Suprapubic skin (tissue), 4 donors: ENCODE data around the gene BRINP3. TPM values are rescaled to one million over a fixed set of nuclear protein-coding genes. Genes with fewer than 3 reads are reported as not detected.

ENCODE experiments used
- DNase-seq, 2 donors: peaks; one replicate each; pipeline ENCODE4 v3.0.0-alpha.2; 2019; ENCODE audit warnings: low spot score in 2 of 2
- H3K27ac ChIP-seq: fragments of 200-600 bp; sonication (generic); one replicate; pipeline ENCODE4 v1.5.1; 2019
- H3K27me3 ChIP-seq: fragments of 200-600 bp; sonication (generic); one replicate; pipeline ENCODE4 v1.5.1; 2019
- H3K36me3 ChIP-seq: fragments of 200-600 bp; sonication (generic); one replicate; pipeline ENCODE4 v1.5.1; 2019
- H3K4me1 ChIP-seq: fragments of 200-600 bp; sonication (generic); one replicate; pipeline ENCODE4 v1.5.1; 2019
- H3K4me3 ChIP-seq: fragments of 200-600 bp; sonication (generic); one replicate; pipeline ENCODE4 v1.5.1; 2019; ENCODE audit warnings: mild to moderate bottlenecking
- H3K9me3 ChIP-seq: fragments of 200-600 bp; sonication (generic); one replicate; pipeline ENCODE4 v1.5.1; 2019
- CTCF ChIP-seq, 2 donors: fragments of 200-600 bp in 1 of 2; fragments of 450-650 bp in 1 of 2; sonication (generic) in 1 of 2; IDR thresholded peaks; one replicate each; pipeline ENCODE4 v1.5.1; 2016 to 2019; ENCODE audit warnings: antibody characterized with exemption in 2 of 2, mild to moderate bottlenecking in 1 of 2, moderate library complexity in 1 of 2
- EP300 ChIP-seq: sonication (generic); formaldehyde crosslinking; IDR thresholded peaks from one replicate; pipeline ENCODE4 v1.6.1; 2017; ENCODE audit warnings: antibody characterized with exemption
- POLR2A ChIP-seq, 2 donors: fragments of 450-650 bp; IDR thresholded peaks; one replicate each; pipeline ENCODE4 v1.6.1; 2017; ENCODE audit warnings: antibody characterized with exemption in 2 of 2, mild to moderate bottlenecking in 2 of 2, moderate library complexity in 2 of 2
- POLR2AphosphoS5 ChIP-seq, 3 donors: sonication (generic); formaldehyde crosslinking; IDR thresholded peaks; one replicate each; pipeline ENCODE4 v1.6.1; 2017; ENCODE audit warnings: antibody characterized with exemption in 3 of 3
- WGBS: methylation state at CpG from one replicate; pipeline ENCODE4 v1.1.5; 2018; 5-methylcytosine and 5-hydroxymethylcytosine counted together
- total RNA-seq, 4 donors: library from RNA; depleted of rRNA; stranded (reverse); fragments of >200 nt; gene quantifications; one replicate each; pipeline ENCODE4 v1.1.0, GENCODE V29; 2016

The BRINP3 gene
- total RNA-seq, 4 donors from 2014 or later, result 0.13 to 0.53 TPM; not detected in 2

GRCh38 chr1:190320952-190321351, 156.7 kb downstream of the BRINP3 start:
- H3K4me3 ChIP-seq, result no peak overlapping the region
- H3K27ac ChIP-seq, result no peak overlapping the region
- H3K4me1 ChIP-seq, result no peaks in the 10 kb centered on the region
- no peak for TF ChIP-seq CTCF (IDR thresholded peaks at IDR 0.05)
- TF ChIP-seq POLR2AphosphoS5 (IDR thresholded peaks at IDR 0.05), result no peak
- no peak for TF ChIP-seq POLR2A (IDR thresholded peaks at IDR 0.05)
- TF ChIP-seq EP300, result no peak
- no peaks in the 10 kb centered on the region for H3K9me3 ChIP-seq
- 48% methylated on average over 3 of the region's 3 CpGs for WGBS
- no peak for DNase-seq
- no peaks in the 10 kb centered on the region for H3K27me3 ChIP-seq
- no peaks in the 10 kb centered on the region for H3K36me3 ChIP-seq

GRCh38 chr1:190312763-190313162, 164.9 kb downstream of the BRINP3 start:
- Histone ChIP-seq H3K36me3 (no peaks in the 10 kb centered on the region), H3K27ac (no peak overlapping the region), H3K27me3 (no peaks in the 10 kb centered on the region), H3K4me3 (no peak overlapping the region), H3K4me1 (no peaks in the 10 kb centered on the region), H3K9me3 (no peaks in the 10 kb centered on the region)
- TF ChIP-seq POLR2AphosphoS5 (IDR thresholded peaks at IDR 0.05) (no peak), POLR2A (IDR thresholded peaks at IDR 0.05) (no peak), EP300 (no peak), CTCF (IDR thresholded peaks at IDR 0.05) (no peak)
- 66% methylated on average over 1 of the region's 1 CpG for WGBS
- no peak for DNase-seq

GRCh38 chr1:190303501-190303900, 174.2 kb downstream of the BRINP3 start:
- H3K9me3 ChIP-seq, result no peaks in the 10 kb centered on the region

GRCh38 chr1:190296453-190296852, 181.2 kb downstream of the BRINP3 start:
- 86% methylated on average over 2 of the region's 2 CpGs for WGBS
- H3K27ac ChIP-seq, result no peak overlapping the region
- no peak overlapping the region for H3K4me3 ChIP-seq
- TF ChIP-seq CTCF (IDR thresholded peaks at IDR 0.05) (no peak), EP300 (no peak), POLR2AphosphoS5 (IDR thresholded peaks at IDR 0.05) (no peak), POLR2A (IDR thresholded peaks at IDR 0.05) (no peak)
- H3K9me3 ChIP-seq, result no peaks in the 10 kb centered on the region
- no peaks in the 10 kb centered on the region for H3K4me1 ChIP-seq
- no peaks in the 10 kb centered on the region for H3K36me3 ChIP-seq
- no peak for DNase-seq
- H3K27me3 ChIP-seq, result no peaks in the 10 kb centered on the region

More at GRCh38 chr1:190303501-190303900, 174.2 kb downstream of the BRINP3 start:
- H3K36me3 ChIP-seq, result no peaks in the 10 kb centered on the region
- no peaks in the 10 kb centered on the region for H3K4me1 ChIP-seq
- no peak overlapping the region for H3K27ac ChIP-seq
- H3K4me3 ChIP-seq, result no peak overlapping the region
- DNase-seq, result no peak
- TF ChIP-seq EP300 (no peak), POLR2A (IDR thresholded peaks at IDR 0.05) (no peak), CTCF (IDR thresholded peaks at IDR 0.05) (no peak), POLR2AphosphoS5 (IDR thresholded peaks at IDR 0.05) (no peak)
- H3K27me3 ChIP-seq, result no peaks in the 10 kb centered on the region

- TF ChIP-seq POLR2AphosphoS5 (IDR thresholded peaks at IDR 0.05) (no peak), EP300 (no peak), POLR2A (IDR thresholded peaks at IDR 0.05) (no peak), CTCF (IDR thresholded peaks at IDR 0.05) (no peak)
- H3K27ac ChIP-seq, result no peak overlapping the region
- 84% methylated on average over 2 of the region's 2 CpGs for WGBS
- no peak for DNase-seq
- H3K4me1 ChIP-seq, result no peaks in the 10 kb centered on the region
- no peak overlapping the region for H3K4me3 ChIP-seq
- no peaks in the 10 kb centered on the region for H3K36me3 ChIP-seq
- no peaks in the 10 kb centered on the region for H3K9me3 ChIP-seq
- H3K27me3 ChIP-seq, result no peaks in the 10 kb centered on the region
These were observed 187.8 kb downstream of the BRINP3 start for GRCh38 chr1:190289897-190290296.
